Dendritic cell treated with granulocyte-macrophage colony-stimulating factor and Interleukin-4, amounts not matched to agents 40 ng/mL and 50 ng/mL, for 4 days (primary cell): ENCODE results near the gene CAPN10.

Experiments
- H3K27ac Mint-ChIP-seq: one replicate; pipeline ENCODE4 v1.8.0; 2022; ENCODE audit warnings: mild to moderate bottlenecking, mixed read lengths
- H3K27me3 Mint-ChIP-seq: one replicate; pipeline ENCODE4 v1.8.0; 2022; ENCODE audit warnings: mild to moderate bottlenecking, mixed read lengths
- H3K36me3 Mint-ChIP-seq: one replicate; pipeline ENCODE4 v1.8.0; 2022; ENCODE audit warnings: low read depth, mixed read lengths
- H3K4me1 Mint-ChIP-seq: one replicate; pipeline ENCODE4 v1.8.0; 2022; ENCODE audit warnings: low read depth, mixed read lengths
- H3K4me3 Mint-ChIP-seq: one replicate; pipeline ENCODE4 v1.8.0; 2022; ENCODE audit warnings: mild to moderate bottlenecking, moderate library complexity, mixed read lengths
- H3K9me3 Mint-ChIP-seq: one replicate; pipeline ENCODE4 v1.8.0; 2022; ENCODE audit warnings: mixed read lengths
- intact Hi-C: fragments of 100-400 bp; cut with micrococcal nuclease; formaldehyde crosslinking; loops from one replicate; pipeline ENCODE4 v1.15.0; 2022

The CAPN10 gene

GRCh38 chr2:240619506-240620148, 33.1 kb downstream of the CAPN10 start:
- Mint-ChIP-seq H3K36me3 (no peaks in the 10 kb centered on the region), H3K4me1 (peaks cover 59% of the 10 kb centered on the region), H3K4me3 (peak overlapping the region; percentile 77), H3K27me3 (no peaks in the 10 kb centered on the region), H3K27ac (peak overlapping the region; percentile 96), H3K9me3 (no peaks in the 10 kb centered on the region)
- intact Hi-C loops, result no loop called here

GRCh38 chr2:240620149-240620731, 33.7 kb downstream of the CAPN10 start:
- Mint-ChIP-seq H3K27ac (peak overlapping the region; percentile 96), H3K9me3 (no peaks in the 10 kb centered on the region), H3K27me3 (no peaks in the 10 kb centered on the region), H3K4me1 (peaks cover 65% of the 10 kb centered on the region), H3K4me3 (peak overlapping the region; percentile 77), H3K36me3 (peaks cover 2% of the 10 kb centered on the region)
- intact Hi-C loops, result no loop called here

GRCh38 chr2:240620859-240621258, 34.3 kb downstream of the CAPN10 start:
- intact Hi-C loops, result no loop called here
- Mint-ChIP-seq H3K4me3 (peak overlapping the region; percentile 77), H3K27me3 (no peaks in the 10 kb centered on the region), H3K27ac (peak overlapping the region; percentile 96), H3K4me1 (peaks cover 69% of the 10 kb centered on the region), H3K36me3 (peaks cover 8% of the 10 kb centered on the region), H3K9me3 (no peaks in the 10 kb centered on the region)

GRCh38 chr2:240622060-240622411, 35.5 kb downstream of the CAPN10 start:
- Mint-ChIP-seq H3K27ac (peak overlapping the region; percentile 96), H3K4me3 (peak overlapping the region; percentile 7)
- intact Hi-C loops, result no loop called here

GRCh38 chr2:240622531-240623235, 36.1 kb downstream of the CAPN10 start:
- H3K9me3 Mint-ChIP-seq, result no peaks in the 10 kb centered on the region
- intact Hi-C loops, result no loop called here
- peaks cover 83% of the 10 kb centered on the region for H3K4me1 Mint-ChIP-seq
- H3K4me3 Mint-ChIP-seq, result peak overlapping the region; percentile 42
- peaks cover 23% of the 10 kb centered on the region for H3K36me3 Mint-ChIP-seq
- H3K27me3 Mint-ChIP-seq, result no peaks in the 10 kb centered on the region
- H3K27ac Mint-ChIP-seq, result peak overlapping the region; percentile 96

More at GRCh38 chr2:240622060-240622411, 35.5 kb downstream of the CAPN10 start:
- no peaks in the 10 kb centered on the region for H3K9me3 Mint-ChIP-seq
- H3K27me3 Mint-ChIP-seq, result no peaks in the 10 kb centered on the region
- peaks cover 79% of the 10 kb centered on the region for H3K4me1 Mint-ChIP-seq
- peaks cover 18% of the 10 kb centered on the region for H3K36me3 Mint-ChIP-seq

- intact Hi-C loops, result no loop called here
- no peaks in the 10 kb centered on the region for H3K27me3 Mint-ChIP-seq
- H3K9me3 Mint-ChIP-seq, result no peaks in the 10 kb centered on the region
- H3K27ac Mint-ChIP-seq, result peak overlapping the region; percentile 96
- H3K4me3 Mint-ChIP-seq, result no peak overlapping the region
- peaks cover 92% of the 10 kb centered on the region for H3K4me1 Mint-ChIP-seq
- peaks cover 32% of the 10 kb centered on the region for H3K36me3 Mint-ChIP-seq
Measured at GRCh38 chr2:240623531-240624010, 37.0 kb downstream of the CAPN10 start.

GRCh38 chr2:240624011-240624949, 37.7 kb downstream of the CAPN10 start:
- Mint-ChIP-seq H3K4me3 (peak overlapping the region; percentile 100), H3K4me1 (peaks cover 92% of the 10 kb centered on the region), H3K36me3 (peaks cover 39% of the 10 kb centered on the region), H3K27ac (peak overlapping the region; percentile 96), H3K27me3 (no peaks in the 10 kb centered on the region), H3K9me3 (no peaks in the 10 kb centered on the region)
- intact Hi-C loops, result no loop called here

GRCh38 chr2:240624950-240625621, 38.6 kb downstream of the CAPN10 start, which contains the start of gene GPR35:
GPR35 (plus strand) TSS chr2:240625480; CDS start chr2:240629953, 4,473 bp downstream.
- intact Hi-C loops, result loop anchor here (1.0 to 5.0 kb wide), 2 partner anchors 14 to 58 kb away; partner anchors contain the start of gene RNPEPL1
- peak within 1 kb of the TSS; percentile 100 for H3K4me3 Mint-ChIP-seq
- peaks cover 92% of the 10 kb centered on the region for H3K4me1 Mint-ChIP-seq
- peak within 1 kb of the TSS; percentile 96 for H3K27ac Mint-ChIP-seq
- no peaks in the 10 kb centered on the region for H3K9me3 Mint-ChIP-seq
- H3K27me3 Mint-ChIP-seq, result no peaks in the 10 kb centered on the region
- H3K36me3 Mint-ChIP-seq, result peaks cover 47% of the 10 kb centered on the region

- H3K4me3 Mint-ChIP-seq, result peak overlapping the region; percentile 100
- peak overlapping the region; percentile 96 for H3K27ac Mint-ChIP-seq
- intact Hi-C loops, result loop anchor here (2.0 to 5.0 kb wide), 2 partner anchors 40 to 59 kb away; partner anchors contain the start of genes CAPN10 and RNPEPL1
- peaks cover 80% of the 10 kb centered on the region for H3K4me1 Mint-ChIP-seq
- no peaks in the 10 kb centered on the region for H3K27me3 Mint-ChIP-seq
- peaks cover 2% of the 10 kb centered on the region for H3K9me3 Mint-ChIP-seq
- H3K36me3 Mint-ChIP-seq, result peaks cover 63% of the 10 kb centered on the region
Measured at GRCh38 chr2:240626531-240627300, 40.2 kb downstream of the CAPN10 start.

GRCh38 chr2:240627736-240628506, 41.4 kb downstream of the CAPN10 start:
- Mint-ChIP-seq H3K4me3 (peak overlapping the region; percentile 100), H3K9me3 (peaks cover 14% of the 10 kb centered on the region), H3K36me3 (peaks cover 75% of the 10 kb centered on the region), H3K4me1 (peaks cover 80% of the 10 kb centered on the region), H3K27ac (peak overlapping the region; percentile 96), H3K27me3 (no peaks in the 10 kb centered on the region)
- intact Hi-C loops, result loop anchor here (2.0 to 5.0 kb wide), 2 partner anchors 41 to 61 kb away; partner anchors contain the start of genes CAPN10 and RNPEPL1

- H3K27me3 Mint-ChIP-seq, result no peaks in the 10 kb centered on the region
- H3K4me3 Mint-ChIP-seq, result no peak overlapping the region
- intact Hi-C loops, result loop anchor here (5.0 kb wide), 1 partner anchor 61 kb away; the partner anchor contains the start of gene RNPEPL1
- peak overlapping the region; percentile 96 for H3K27ac Mint-ChIP-seq
- H3K4me1 Mint-ChIP-seq, result peaks cover 79% of the 10 kb centered on the region
- H3K36me3 Mint-ChIP-seq, result peaks cover 81% of the 10 kb centered on the region
- peaks cover 19% of the 10 kb centered on the region for H3K9me3 Mint-ChIP-seq
Measured at GRCh38 chr2:240628507-240628807, 41.9 kb downstream of the CAPN10 start.
